Endothelial cell of umbilical vein (primary cell): ENCODE results near the gene PODXL2. TPM values are rescaled to one million over a fixed set of nuclear protein-coding genes. Genes with fewer than 3 reads are reported as not detected.

Experiments used
- BruUV-seq: library from RNA; stranded (reverse); fragments of 400-500 nt; replicated peaks from 2 replicates; lab custom pipeline; 2021; lab: Mats Ljungman, UMichigan
- CTCF ChIA-PET: fragments of 300-600, 350-600 bp; sonication (Branson Sonifier 250); formaldehyde crosslinking; loops from one replicate; lab custom pipeline; 2021; ENCODE audit warnings: antibody characterized with exemption, inconsistent platforms; lab: Charles Lee
- POLR2A ChIA-PET: fragments of 300-600, 350-600 bp; sonication (Branson Sonifier 250); formaldehyde crosslinking; loops from one replicate; lab custom pipeline; 2021; ENCODE audit warnings: antibody characterized with exemption, inconsistent platforms; lab: Charles Lee
- DNase-seq: peaks from one replicate; pipeline ENCODE4 v3.0.0-alpha.2; 2011; ENCODE audit warnings: low read depth, low spot score
- FAIRE-seq: peaks from 2 replicates; lab custom pipeline; 2011; peaks lifted over from hg19 to GRCh38; lab: Jason Lieb, UNC
- H2AFZ ChIP-seq: 2 replicates; pipeline ENCODE4 v1.6.0; 2012; ENCODE audit warnings: low read depth, low read length, control low read depth, inconsistent platforms
- H3K27ac ChIP-seq: 2 replicates; pipeline ENCODE4 v1.5.1; 2011; ENCODE audit warnings: low read depth, mild to moderate bottlenecking, control low read depth, low read length, moderate library complexity; ENCODE audit not compliant: insufficient read depth
- H3K27me3 ChIP-seq, 2 experiments: 2 replicates each; pipeline versions ENCODE4 v1.6.0 to v1.6.1; 2011; ENCODE audit warnings: low read length in 2 of 2, mixed read lengths in 1 of 2; ENCODE audit not compliant: control insufficient read depth in 2 of 2, insufficient read depth in 2 of 2
- H3K36me3 ChIP-seq, 2 experiments: 2 replicates in 1 of 2; 3 replicates in 1 of 2; pipeline ENCODE4 v1.5.1; 2011; ENCODE audit warnings: low read length in 2 of 2, mild to moderate bottlenecking in 1 of 2, moderate library complexity in 1 of 2; ENCODE audit not compliant: control insufficient read depth in 2 of 2, insufficient read depth in 2 of 2; ENCODE audit errors: extremely low read depth in 1 of 2
- H3K4me1 ChIP-seq: 3 replicates; pipeline ENCODE4 v1.5.1; 2011; ENCODE audit warnings: mild to moderate bottlenecking, low read length; ENCODE audit not compliant: control insufficient read depth, insufficient read depth; ENCODE audit errors: extremely low read depth
- H3K4me2 ChIP-seq: 2 replicates; pipeline ENCODE4 v1.6.1; 2011; ENCODE audit warnings: low read length, control low read depth, mixed read lengths; ENCODE audit not compliant: insufficient read depth
- H3K4me3 ChIP-seq, 3 experiments: fragments of 200-600 bp in 1 of 3; sonication (generic), shearing (Covaris generic) in 1 of 3; replicated peaks in 1 of 3; 2 replicates each; pipeline ENCODE4 v1.5.1; 2011 to 2016; ENCODE audit warnings: control low read depth in 3 of 3, low read length in 3 of 3, mild to moderate bottlenecking in 2 of 3, inconsistent platforms in 1 of 3, low read depth in 1 of 3, moderate library complexity in 1 of 3; ENCODE audit not compliant: insufficient read depth in 1 of 3
- H3K79me2 ChIP-seq: 2 replicates; pipeline ENCODE4 v1.6.0; 2012; ENCODE audit warnings: low read length, inconsistent platforms; ENCODE audit not compliant: control insufficient read depth, insufficient read depth
- H3K9ac ChIP-seq: replicated peaks from 2 replicates; pipeline ENCODE3; 2011; ENCODE audit warnings: low read length, control low read depth; ENCODE audit not compliant: insufficient read depth; ENCODE audit errors: extremely low read depth
- H3K9me1 ChIP-seq: replicated peaks from 3 replicates; pipeline ENCODE4 v1.6.0; 2011; ENCODE audit warnings: mild to moderate bottlenecking, low read length; ENCODE audit not compliant: control insufficient read depth, insufficient read depth; ENCODE audit errors: extremely low read depth
- H3K9me3 ChIP-seq: replicated peaks from 2 replicates; pipeline ENCODE4 v1.5.1; 2012; ENCODE audit warnings: low read length, inconsistent platforms; ENCODE audit not compliant: control insufficient read depth, insufficient read depth
- H4K20me1 ChIP-seq: replicated peaks from 2 replicates; pipeline ENCODE3; 2011; ENCODE audit warnings: mild to moderate bottlenecking, low read length; ENCODE audit not compliant: control insufficient read depth, insufficient read depth; ENCODE audit errors: extremely low read depth
- CTCF ChIP-seq, 2 donors: IDR thresholded peaks; 1 replicate in 1 of 2; 2 replicates in 1 of 2; pipeline ENCODE4 v1.5.1; 2011; ENCODE audit warnings: low read length in 2 of 2, mild to moderate bottlenecking in 2 of 2, moderate library complexity in 2 of 2, control low read depth in 1 of 2, inconsistent platforms in 1 of 2, low read depth in 1 of 2; ENCODE audit not compliant: insufficient read depth in 1 of 2; ENCODE audit errors: extremely low read depth in 1 of 2
- EZH2 ChIP-seq: IDR thresholded peaks from 2 replicates; pipeline ENCODE4 v1.6.1; 2012; ENCODE audit warnings: borderline replicate concordance, low read depth, mild to moderate bottlenecking, moderate library complexity, low read length, inconsistent platforms; ENCODE audit not compliant: severe bottlenecking
- FOS ChIP-seq: IDR thresholded peaks from 2 replicates; pipeline ENCODE4 v1.6.1; 2011; ENCODE audit warnings: mild to moderate bottlenecking, low read length, moderate library complexity, borderline replicate concordance; ENCODE audit not compliant: insufficient read depth
- GATA2 ChIP-seq: IDR thresholded peaks from 2 replicates; pipeline ENCODE4 v1.7.0; 2011; ENCODE audit warnings: low read depth, mild to moderate bottlenecking, moderate library complexity, mixed read lengths, low read length; ENCODE audit not compliant: insufficient read length, insufficient read depth
- JUN ChIP-seq: IDR thresholded peaks from 2 replicates; pipeline ENCODE4 v1.6.1; 2011; ENCODE audit warnings: borderline replicate concordance, low read depth; ENCODE audit not compliant: insufficient read length, insufficient read depth
- MAX ChIP-seq: IDR thresholded peaks from 2 replicates; pipeline ENCODE4 v1.6.1; 2011; ENCODE audit not compliant: insufficient read depth, insufficient read length
- MYC ChIP-seq: IDR thresholded peaks from one replicate; pipeline ENCODE4 v1.6.1; 2011; ENCODE audit warnings: mild to moderate bottlenecking, low read depth, low read length
- POLR2A ChIP-seq: IDR thresholded peaks from 2 replicates; pipeline ENCODE4 v1.6.1; 2012; ENCODE audit warnings: low read depth, mild to moderate bottlenecking, control low read depth, low read length
- POLR2AphosphoS5 ChIP-seq: IDR thresholded peaks from 2 replicates; pipeline ENCODE4 v1.6.1; 2012; ENCODE audit warnings: low read depth, mild to moderate bottlenecking, control low read depth, low read length, moderate library complexity; ENCODE audit not compliant: insufficient read depth
- dilution Hi-C: fragments of 300-500 bp; cut with MboI; formaldehyde crosslinking; loops from one replicate; pipeline ENCODE4 v1.15.0; 2019; ENCODE audit warnings: low sequenced_read_pairs; ENCODE audit not compliant: extremely low pct_ligation_motif_present
- intact Hi-C: fragments of 100-400 bp; cut with micrococcal nuclease; formaldehyde crosslinking; loops from one replicate; pipeline ENCODE4 v1.10.0; 2022
- polyA plus RNA-seq, 4 experiments: library from polyadenylated mRNA; depleted of rRNA in 3 of 4; stranded (reverse) in 3 of 4; unstranded in 1 of 4; fragments of >200 nt; gene quantifications; 2 replicates each; pipeline versions ENCODE4 v1.2.1 to v1.2.3, GENCODE V29; 2011 to 2012; ENCODE audit warnings: missing spikeins in 1 of 4
- total RNA-seq: library from RNA; stranded (reverse); gene quantifications from 2 replicates; pipeline ENCODE4 v1.2.3, GENCODE V29; 2021

Gene PODXL2
- total and polyA plus RNA-seq, 2 donors (not counting 3 experiments of a cell fraction or from before 2014, with no cell fraction given) = 5.5 to 6.5 TPM

- dilution Hi-C loops = no loop called here
These were observed 30.0 kb upstream of the PODXL2 start for GRCh38 chr3:127598841-127599570.

More at GRCh38 chr3:127598841-127599570, 30.0 kb upstream of the PODXL2 start:
- DNase-seq (no peak), FAIRE-seq (no peak)
- CTCF ChIA-PET = interaction anchor here (6.7 kb wide), 1 partner anchor 24 kb away, joined by 43 read pairs; no protein-coding TSS in a partner anchor
- TSS peak; percentile 55 for BruUV-seq
- Histone ChIP-seq H2AFZ (no peak overlapping the region), H3K4me3 (peak overlapping the region; percentile 27 to 66 (median 54)), H3K27ac (peak overlapping the region; percentile 55), H3K9ac (peak overlapping the region; percentile 90), H3K27me3 (no peaks in the 10 kb centered on the region), H3K4me1 (peaks cover 20% of the 10 kb centered on the region), H3K79me2 (peaks cover 29% of the 10 kb centered on the region), H3K4me2 (peak overlapping the region; percentile 74), H3K9me1 (no peaks in the 10 kb centered on the region), H3K9me3 (no peaks in the 10 kb centered on the region), H4K20me1 (no peaks in the 10 kb centered on the region), H3K36me3 (no peaks in the 10 kb centered on the region)
- intact Hi-C loops = loop anchor here (1.0 kb wide), 1 partner anchor 9 kb away; the partner anchor contains the start of gene TPRA1
- TF ChIP-seq MAX = no peak
- no peak for TF ChIP-seq FOS
- no peak for TF ChIP-seq POLR2A
- TF ChIP-seq EZH2 = no peak
- TF ChIP-seq MYC = no peak
- TF ChIP-seq GATA2 = no peak
- TF ChIP-seq POLR2AphosphoS5 = no peak
- TF ChIP-seq JUN = no peak
- TF ChIP-seq CTCF (IDR thresholded peaks at IDR 0.05; ENCODE audit: extremely low read depth in 1 of 2, insufficient read depth in 1 of 2, low read depth in 1 of 2, low read length in 2 of 2) = no peak
- POLR2A ChIA-PET = no interaction called here
